Amniotic epithelial cell (primary cell): ENCODE data around the gene CTSZ.
A peak's percentile ranks its signal among the peaks of the same experiment; 100 is the strongest.
"Not testable (repeated sequence)": the region's sequence is repeated elsewhere in the genome, so short reads cannot be mapped to it uniquely, and the experiment has no call there.

Experiments
- DNase-seq: peaks from one replicate; pipeline ENCODE4 v3.0.0-alpha.2; 2010; ENCODE audit warnings: low read depth

The CTSZ gene

GRCh38 chr20:58996226-58996611 lies 10.8 kb downstream of the CTSZ start:
- no peak for DNase-seq

DNA sequence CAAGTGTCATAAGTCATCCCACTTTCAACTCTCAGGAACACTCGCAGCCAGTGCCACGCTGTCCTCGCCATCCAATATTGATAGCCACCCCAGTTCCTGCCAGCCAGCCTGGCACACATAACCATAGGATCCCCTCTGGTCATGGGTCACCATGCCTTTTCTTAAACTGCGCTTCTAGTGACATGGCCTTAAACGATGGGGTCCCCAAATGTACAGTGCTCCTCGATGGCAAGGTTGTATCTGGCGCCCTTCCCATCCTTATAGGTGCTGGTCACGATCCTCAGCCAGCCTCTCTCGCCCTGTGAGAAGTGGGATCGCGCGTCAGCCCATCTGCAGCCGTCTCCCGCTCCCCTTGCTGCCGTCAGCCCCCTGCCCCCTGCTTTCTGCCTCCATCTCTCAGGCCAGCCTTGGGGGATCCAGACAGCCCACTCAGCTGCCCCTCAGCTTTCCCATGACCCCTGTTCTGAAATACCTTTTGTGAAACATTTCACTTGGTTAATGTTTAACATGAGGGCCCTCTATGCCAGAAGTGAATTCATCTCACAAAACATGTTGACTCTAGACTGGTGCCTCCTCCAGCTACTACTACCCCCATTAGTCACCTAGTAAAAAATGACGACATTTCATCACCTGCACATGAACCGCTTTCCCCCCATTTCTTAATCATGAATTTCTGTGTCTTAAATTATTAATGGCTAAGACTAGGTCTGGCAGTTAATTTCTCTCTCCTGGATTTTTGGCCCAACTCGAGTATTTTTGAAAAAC lies 11.4 kb downstream of the CTSZ start:
- DNase-seq = peak; percentile 17

- no peak for DNase-seq
Observed at GRCh38 chr20:58994390-58995159, 12.5 kb downstream of the CTSZ start.

DNA sequence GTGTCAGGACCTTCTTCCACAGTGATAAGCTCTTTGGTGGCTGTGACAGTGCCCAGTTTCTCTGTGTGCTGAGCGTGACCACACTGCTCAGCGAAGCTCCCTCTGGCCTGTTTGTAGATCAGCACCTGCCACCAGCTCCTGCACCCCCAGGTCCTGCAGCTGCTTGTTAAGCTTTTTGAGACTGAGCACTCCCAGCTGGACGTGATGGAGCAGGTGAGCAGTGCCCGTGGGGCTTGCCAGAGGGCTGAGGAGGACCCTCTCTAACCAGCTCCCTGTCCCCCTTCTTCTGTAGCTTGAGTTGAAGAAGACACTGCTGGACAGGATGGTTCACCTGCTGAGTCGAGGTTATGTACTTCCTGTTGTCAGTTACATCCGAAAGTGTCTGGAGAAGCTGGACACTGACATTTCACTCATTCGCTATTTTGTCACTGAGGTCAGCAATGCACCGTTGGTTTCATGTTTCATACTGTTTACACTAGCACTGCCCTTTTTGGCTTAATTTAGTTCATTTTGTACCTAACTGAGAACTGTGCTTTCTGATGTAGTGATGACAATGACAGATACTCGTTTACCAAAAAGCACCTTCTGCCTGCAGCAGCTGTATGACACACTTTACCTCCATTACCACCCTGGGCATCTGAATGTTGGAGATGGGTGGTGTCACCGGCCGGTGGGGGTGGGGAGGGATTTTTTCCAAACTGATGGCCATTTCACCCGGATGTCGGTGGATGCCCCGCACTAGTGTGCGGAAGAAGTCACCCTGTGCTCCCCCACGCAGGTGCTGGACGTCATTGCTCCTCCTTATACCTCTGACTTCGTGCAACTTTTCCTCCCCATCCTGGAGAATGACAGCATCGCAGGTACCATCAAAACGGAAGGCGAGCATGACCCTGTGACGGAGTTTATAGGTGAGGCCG lies 13.5 kb downstream of the CTSZ start:
- DNase-seq = no peak

DNA sequence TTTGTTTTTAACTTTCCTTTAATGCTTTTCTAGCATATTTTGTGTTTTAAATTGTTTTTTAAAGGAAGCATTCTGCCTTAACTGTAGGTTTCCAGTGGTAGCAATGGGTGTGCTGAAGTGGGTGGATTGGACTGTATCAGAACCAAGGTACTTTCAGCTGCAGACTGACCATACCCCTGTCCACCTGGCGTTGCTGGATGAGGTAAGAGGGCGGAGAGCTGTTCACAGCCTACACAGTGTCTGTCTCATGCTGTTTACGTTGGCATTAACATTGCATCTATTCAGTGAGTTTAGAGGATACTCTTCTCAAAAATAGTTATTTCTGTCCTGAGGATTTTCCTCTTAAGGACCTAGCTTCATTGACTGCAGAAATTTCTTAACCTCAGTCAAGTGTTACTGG lies 14.1 kb downstream of the CTSZ start:
- DNase-seq = no peak

GRCh38 chr20:58991715-58992114 lies 15.3 kb downstream of the CTSZ start:
- no peak for DNase-seq

DNA sequence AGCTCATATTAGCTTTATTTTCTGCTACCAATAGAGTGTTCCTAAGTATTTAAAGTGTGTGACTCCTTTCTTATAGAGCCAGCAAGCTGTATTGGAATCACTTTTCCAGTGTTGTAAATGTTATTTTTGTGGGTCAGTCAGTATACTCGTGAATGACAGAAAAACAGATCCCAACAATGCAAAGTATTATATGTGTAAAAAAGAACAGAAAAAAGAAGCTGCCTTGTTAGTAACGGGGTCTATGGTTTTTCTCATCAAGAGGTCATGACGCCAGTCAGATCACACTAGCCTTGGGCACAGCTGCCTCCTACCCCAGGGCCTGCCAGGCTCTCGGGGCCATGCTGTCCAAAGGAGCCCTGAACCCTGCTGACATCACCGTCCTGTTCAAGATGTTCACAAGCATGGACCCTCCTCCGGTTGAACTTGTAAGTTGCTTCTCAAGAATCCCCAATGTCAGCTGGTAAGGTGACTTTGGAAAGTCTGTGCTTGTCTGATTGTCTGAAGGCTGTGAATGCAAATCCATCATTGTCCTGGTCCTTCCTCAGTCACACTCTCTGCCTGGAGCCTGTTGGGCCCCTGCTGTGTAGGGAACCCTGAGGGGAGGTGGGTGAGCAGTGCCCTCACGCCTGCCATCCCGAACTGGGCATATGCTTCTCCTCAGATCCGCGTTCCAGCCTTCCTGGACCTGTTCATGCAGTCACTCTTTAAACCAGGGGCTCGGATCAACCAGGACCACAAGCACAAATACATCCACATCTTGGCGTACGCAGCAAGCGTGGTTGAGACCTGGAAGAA lies 16.2 kb downstream of the CTSZ start:
- no peak for DNase-seq

DNA sequence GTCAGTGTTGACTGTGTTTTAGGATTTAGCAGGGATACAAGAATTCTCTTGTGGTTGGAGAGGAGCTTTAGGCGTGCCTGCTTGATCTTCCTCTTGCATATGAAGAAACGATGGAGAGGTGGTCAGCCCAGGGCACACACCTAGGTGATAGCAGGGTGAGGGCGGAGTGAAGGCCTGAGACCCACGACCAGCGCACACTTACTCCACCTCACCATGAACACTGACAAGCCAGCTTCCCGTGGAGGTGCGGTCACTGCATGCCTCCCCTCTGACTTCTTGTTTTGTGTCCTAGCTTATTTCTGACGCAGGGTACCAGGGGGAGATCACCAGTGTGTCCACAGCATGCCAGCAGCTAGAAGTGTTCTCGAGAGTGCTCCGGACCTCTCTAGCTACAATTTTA lies 17.9 kb downstream of the CTSZ start:
- DNase-seq = no peak

- DNase-seq = no peak
Observed at GRCh38 chr20:58988565-58988882, 18.5 kb downstream of the CTSZ start.

- no peak for DNase-seq
Observed at GRCh38 chr20:58987790-58988564, 19.1 kb downstream of the CTSZ start.

GRCh38 chr20:58986968-58987517 lies 20.0 kb downstream of the CTSZ start:
- peak; percentile 55 for DNase-seq

GRCh38 chr20:58986286-58986967 lies 20.6 kb downstream of the CTSZ start:
- DNase-seq = no peak

DNA sequence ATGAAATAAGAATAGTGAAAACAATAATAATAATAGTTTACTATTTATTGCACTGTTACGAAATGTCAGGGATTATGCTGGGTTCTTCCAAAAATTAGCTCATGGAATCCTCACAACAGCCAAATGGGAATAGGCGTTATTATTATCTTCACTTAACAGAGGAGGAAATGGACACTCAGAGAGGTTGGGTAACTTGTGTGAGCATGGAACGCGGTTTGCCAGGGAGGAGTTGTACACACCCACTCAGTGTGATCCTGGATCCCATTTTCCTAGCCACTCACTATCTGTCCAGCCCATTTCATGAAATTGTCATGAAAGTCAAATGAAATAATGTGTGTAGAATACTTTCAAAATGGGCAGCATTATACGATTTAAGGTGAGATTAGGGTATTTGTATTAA lies 21.4 kb downstream of the CTSZ start:
- peak; percentile 16 for DNase-seq

- DNase-seq = no peak
Observed at GRCh38 chr20:58984691-58985090, 22.4 kb downstream of the CTSZ start.

DNA sequence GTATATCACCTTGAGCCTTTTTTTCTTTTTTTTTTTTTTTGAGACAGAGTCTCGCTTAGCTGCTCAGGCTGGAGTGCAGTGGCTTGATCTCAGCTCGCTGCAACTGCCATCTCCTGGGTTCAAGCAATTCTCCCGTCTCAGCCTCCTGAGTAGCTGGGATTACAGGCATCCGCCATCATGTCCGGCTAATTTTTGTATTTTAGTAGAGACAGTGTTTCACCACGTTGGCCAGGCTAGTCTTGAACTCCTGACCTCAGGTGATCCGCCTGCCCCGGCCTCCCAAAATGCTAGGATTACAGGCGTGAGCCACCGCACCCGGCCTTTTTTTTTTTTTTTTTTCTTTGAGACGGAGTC lies 24.0 kb downstream of the CTSZ start:
- DNase-seq = not testable (repeated sequence)

DNA sequence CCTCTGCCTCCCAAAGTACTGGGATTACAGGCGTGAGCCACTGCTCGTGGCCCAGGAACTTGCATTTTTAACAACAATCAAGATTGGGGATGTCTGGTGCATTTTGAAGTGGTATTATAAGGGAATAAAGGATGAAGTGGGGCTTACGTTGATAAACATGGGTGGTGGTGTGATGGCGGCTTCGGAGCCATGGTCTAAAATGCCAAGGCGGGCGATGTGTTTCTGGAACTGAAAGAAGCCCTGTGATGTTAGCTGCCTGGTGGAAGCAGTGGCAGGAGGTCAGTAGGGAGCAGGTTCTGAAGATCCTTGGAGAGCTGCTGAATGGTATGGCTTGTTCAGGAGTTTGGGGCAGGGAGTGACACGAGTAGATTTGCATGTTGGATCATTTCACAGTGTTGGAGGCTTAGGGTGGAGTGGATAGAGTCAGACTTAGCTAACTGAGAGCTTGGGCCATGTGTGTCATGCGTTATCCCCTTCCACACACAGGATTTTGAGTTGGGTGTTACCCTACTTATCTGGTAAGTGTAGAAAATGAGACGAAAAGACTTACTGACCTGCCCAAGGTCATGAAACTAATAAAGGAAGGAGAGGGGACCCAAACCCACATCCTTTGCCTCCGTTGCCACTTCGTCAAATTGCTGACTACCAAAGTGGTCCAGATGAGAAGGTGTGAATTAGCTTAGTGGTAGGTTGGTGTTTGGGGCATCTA lies 24.5 kb downstream of the CTSZ start:
- DNase-seq = no peak

DNA sequence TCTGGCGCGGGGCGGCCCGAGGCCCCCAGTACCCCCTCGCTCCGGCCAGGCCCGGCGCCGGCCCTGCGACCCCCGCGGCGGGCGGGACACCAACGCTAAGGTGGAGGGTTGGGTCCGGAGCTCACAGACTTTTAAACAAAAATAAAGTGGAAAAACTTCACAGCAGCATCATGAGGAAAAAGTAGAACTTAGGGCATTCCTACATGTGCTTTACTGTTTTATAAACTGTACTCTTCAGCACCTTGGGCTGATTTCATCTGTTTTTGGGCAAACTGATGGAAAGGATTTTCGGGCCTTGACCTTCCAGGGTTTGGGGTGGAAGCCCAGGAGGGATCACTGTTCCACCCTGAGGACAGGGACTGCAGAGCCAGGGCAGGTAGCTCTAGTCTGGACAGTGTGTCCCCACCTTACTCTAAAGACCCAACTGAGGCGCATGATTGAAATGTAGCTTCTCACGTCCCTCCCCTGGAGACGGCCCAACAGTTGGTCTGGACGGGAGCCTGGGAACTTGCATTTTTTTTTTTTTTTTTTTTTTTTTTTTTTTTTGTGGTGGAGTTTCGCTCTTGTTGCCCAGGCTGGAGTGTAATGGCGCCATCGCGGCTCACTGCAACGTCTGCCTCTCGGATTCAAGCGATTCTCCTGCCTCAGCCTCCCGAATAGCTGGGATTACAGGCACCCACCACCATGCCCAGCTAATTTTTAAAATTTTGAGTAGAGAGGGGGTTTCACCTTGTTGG lies 25.3 kb downstream of the CTSZ start:
- DNase-seq = no peak

GRCh38 chr20:58980711-58981627 lies 26.1 kb downstream of the CTSZ start, which contains the start of gene NELFCD:
TSS of gene NELFCD (plus strand) at chr20:58981256. CDS start at chr20:58981310, 54 bp downstream.
- DNase-seq = peak; percentile 60
